ENCODE results near the gene ATIC.
"Not testable (repeated sequence)": the region's sequence is repeated elsewhere in the genome, so short reads cannot be mapped to it uniquely, and the experiment has no call there.

ATIC gene

DNA sequence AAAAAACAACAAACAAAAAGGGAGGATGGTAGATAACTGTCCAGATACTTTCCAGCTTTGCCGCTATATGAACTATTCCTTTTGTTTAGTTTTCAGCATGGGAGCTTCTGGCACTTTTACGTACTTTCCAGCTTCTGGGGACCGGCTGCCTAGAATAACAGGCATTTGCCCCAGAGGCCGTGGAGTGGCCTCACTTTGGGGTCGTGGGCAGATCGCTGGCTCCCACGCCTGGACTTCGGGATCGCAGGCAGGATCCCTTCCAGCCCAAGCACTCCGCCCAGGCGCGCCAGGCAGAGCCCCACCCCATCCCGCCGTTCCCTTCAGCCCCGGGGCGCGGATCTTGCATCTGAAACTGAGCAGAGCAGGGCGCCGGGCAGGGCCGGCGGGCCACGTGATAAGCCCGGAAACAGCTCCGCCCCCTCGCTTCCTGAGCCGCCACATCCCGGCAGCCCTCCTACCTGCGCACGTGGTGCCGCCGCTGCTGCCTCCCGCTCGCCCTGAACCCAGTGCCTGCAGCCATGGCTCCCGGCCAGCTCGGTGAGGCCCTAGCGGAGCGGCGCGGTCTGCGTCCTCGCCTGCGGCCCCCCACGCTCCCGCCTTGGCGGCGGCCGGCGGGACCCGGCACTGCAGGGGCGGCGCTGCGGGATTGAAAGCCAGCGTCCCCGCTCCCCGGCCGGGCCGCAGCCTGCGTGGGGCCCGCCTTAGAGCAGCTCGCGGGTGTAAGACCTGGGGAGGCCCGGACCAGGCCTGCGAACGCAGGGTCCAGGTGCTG lies at the start of gene ATIC:
Gene ATIC, plus strand, starts transcription at position 435 of the 772 bp plus-strand sequence. Its CDS starts 84 bp downstream, at position 519.
- DNase-seq, result peak; percentile 93

DNA sequence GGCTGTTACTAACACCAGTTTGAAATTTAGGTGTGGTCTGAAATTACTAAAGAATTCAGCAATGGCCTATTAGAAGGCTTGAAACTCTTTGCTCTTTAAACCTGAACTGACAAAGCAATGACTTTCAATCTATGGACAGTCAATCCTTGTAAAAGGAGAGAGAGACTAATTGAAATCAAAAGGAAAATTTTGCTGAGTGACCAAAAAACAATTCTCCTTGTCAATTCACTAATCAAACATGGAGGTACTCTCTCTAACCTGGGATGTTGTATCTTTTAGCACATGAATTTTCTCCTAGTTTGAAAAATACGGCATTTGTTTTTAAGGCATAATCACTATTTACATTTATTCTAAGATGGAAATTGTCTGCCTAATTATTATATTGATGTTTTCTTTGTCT lies 49.6 kb upstream of the ATIC start:
- DNase-seq, result no peak

DNA sequence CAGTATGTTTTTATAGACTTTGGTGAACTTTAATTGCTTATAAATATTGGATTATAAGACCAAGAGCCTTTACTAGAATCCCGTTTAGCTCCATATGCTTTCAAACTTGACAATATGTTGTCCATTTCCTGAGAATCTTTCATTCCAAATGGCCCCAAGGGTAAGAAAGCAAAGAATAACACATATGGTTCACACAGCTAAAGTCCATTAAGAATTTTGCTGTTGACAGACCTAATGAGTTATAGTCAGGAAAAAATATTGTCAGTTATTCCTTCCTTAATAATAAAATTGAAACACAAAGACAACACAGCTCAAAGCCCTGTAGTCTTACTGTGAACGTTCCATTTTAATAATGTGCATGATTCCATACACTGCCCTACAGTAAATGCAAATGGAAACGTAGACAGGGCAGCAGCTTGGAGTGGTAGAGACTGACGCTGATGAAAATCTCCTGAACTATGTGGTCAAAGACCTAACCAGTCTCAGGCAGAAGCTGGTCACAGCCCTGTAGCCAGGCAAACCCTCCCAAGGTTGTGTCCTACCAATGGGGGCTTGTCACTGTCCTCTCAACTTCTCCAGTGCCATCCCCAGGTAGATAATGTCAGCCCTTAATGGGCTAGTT lies 49.0 kb upstream of the ATIC start:
- no peak for DNase-seq

DNA sequence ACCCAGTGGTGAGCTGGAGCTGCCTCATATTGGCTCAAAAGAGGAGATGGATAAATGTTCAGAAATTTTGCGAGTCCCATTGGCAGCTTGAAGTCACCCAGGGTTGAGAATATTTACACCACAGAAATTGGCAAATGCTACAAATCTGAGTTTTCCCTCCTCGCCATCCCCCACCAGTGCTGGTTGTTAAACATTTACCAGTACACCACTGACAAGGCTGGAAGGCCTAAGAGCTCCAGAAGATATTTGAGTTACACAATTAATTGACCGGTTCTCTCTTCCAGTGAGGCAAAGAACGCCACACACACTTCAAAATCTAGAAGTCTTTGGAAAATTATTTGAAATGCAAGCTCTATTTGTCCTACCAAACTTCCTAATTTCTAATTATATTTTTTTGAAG lies 47.5 kb upstream of the ATIC start:
- DNase-seq, result no peak

DNA sequence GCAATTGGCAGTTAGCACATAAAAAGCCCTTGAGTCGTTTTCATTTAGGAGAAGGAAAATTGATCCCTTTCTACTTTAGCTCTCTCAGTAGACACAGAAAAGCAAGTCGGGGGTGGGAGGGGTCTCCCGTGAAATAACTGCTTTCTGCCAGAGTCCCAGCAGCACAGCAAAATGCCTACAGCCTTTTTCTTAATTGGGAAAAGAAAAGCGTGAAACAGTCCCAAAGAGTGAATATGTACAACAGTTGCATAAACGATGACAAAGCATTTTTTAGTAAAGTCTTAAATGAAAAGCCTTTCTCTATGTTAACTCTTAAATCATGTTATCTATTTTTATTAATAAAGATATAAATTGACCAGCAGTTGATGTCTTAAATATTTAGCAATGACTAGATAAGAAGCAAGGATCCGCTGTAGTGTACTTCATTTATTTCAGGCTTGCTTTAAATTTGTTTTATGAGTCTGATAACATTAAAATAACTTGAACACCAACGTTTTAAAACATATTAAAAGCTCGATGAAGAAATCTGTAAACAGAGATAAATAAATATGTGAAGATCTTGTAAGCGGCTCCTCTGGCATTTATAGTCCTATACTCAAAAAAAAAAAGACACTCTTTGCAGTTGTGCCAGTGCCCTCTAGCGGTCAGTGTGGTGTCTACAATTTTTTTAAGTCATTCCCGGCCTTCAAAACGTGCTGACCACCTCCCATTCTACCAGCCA lies 42.3 kb upstream of the ATIC start:
- DNase-seq, result peak; percentile 68

DNA sequence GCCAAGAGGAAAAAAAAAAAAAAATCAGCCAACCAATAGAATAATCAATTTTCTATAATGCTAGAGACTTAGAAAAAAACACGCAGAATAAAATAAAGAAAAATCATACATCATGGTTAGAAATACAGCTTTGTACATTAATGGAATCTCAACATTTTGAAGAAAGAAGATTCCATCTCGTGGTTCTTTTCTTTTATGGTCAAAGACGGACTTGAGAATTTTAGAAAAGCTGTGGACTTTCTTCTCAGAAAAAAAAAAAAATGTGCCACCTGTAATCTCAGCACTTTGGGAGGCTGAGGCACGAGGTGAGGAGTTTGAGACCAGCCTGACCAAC lies 41.8 kb upstream of the ATIC start:
- DNase-seq, result no peak

DNA sequence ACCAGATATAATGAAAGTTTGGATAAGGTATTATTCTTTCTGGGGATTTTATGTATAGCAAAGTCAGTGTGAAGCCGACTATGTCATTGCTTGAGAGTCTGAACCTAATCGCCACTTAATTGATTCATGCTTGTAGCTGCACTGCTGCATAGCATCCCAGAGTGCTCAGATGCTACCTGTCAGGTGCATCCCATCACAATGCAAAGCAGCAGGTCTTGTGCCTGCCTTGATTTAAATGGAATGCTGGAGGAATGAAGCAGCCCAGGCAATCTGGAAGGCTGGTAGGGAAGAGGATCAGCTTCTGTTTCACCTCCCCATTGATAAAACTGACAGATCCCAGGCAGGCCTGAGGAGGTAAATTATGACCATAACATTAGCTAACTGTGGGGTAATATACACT lies 40.4 kb upstream of the ATIC start:
- no peak for DNase-seq

DNA sequence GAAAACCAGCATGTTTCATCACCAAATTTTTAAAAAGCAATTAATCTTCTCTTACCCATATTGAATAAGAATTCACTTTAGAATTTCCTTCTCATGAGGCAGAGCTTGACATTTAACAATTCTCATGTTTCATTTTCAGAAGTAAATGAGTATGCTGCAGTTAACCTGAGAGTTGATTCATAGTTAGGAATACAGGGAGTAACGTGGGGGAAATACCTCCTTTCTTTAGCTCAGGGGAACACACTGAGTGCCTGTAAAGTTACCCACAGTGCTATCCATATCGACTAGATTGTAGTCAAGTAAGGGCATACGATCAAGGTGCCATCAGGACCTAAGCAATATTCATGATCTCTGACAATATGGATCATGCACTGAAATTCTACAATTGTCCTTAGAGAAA lies 38.9 kb upstream of the ATIC start:
- DNase-seq, result no peak

DNA sequence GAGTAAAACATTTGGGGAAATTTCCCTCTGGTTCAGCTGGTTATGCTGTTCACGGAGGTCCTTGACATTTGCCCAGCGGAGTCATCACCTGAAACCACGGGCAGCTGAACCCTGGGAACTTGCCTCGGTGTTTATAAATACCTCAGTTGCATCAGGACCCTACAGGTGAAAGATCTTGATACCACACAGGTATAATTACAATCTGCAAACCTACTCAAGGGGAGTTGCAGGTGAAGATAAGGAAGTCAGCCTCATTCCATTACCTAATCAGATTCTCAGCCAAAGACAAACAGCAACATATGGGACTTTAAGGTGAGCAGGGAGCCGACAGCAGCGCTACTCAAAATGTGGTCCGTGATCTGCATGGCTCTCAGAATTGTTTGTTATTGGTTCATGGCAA lies 37.0 kb upstream of the ATIC start:
- DNase-seq, result no peak

DNA sequence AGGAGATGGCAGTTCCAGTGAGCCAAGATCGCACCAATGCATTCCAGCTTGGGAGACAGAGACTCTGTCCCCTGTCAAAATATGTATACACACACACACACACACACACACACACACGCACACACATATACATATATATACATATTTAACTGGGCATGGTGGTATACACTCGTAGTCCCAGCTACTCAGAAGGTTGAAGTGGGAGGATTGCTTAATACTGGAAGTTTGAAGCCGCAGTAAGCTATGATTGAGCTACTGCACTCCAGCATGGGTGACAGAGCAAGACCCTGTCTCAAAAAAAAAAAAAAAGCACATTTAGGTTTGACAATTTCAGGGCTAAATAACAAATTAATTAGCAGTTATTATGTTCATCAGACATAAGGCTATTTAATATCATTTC lies 36.0 kb upstream of the ATIC start:
- no peak for DNase-seq

DNA sequence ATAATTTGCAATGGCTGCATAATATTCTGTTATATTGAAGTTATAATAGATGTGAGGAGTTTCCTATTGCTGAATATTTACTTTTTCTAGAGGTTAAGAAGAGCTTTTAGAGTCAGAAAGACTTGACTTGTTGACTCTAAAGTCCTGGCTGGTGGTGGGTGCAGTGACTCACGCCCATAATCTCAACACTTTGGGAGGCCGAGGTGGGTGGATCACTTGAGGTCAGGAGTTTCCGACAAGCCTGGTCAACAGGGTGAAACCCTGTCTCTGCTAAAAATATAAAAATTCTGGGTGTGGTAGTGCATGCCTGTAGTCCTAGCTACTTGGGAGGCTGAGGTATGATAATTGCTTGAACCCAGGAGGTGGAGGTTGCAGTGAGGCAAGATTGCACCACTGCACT lies 33.9 kb upstream of the ATIC start:
- DNase-seq, result no peak

DNA sequence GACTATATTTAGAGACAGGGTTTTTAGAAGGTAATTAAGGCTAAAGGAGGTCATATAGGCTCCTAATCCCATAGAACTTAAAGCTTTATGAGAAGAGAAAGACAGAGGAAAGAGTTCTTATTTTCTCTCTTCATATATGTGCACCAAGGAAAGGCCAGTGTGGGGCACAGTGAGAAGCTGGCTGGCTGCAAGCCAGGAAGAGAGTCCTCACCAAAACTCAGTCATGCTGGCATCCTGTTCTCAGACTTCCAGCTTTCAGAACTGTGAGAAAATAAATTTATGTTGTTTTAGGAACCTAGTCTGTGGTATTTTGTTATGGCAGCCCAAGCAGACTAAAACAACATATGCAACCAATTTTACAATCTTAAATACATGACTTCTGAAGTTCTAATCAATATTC lies 31.5 kb upstream of the ATIC start:
- DNase-seq, result no peak

DNA sequence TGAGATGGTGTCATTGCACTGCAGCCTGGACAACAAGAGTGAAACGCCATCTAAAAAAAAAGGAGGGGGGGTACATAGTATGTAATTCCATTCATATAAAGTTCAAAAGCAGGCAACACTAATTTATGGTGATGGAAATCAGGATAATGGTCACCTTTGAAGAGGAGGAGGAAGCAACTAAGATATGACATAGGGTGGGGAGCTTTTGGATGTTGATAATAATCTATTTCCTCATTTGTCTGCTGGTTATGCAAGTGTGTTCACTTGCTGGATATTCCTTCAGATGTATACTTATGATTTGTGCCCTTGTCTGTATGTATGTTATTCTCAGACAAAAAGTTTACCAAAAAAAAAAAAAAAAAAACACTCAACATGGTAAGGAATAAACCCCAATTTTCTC lies 28.6 kb upstream of the ATIC start:
- no peak for DNase-seq

DNA sequence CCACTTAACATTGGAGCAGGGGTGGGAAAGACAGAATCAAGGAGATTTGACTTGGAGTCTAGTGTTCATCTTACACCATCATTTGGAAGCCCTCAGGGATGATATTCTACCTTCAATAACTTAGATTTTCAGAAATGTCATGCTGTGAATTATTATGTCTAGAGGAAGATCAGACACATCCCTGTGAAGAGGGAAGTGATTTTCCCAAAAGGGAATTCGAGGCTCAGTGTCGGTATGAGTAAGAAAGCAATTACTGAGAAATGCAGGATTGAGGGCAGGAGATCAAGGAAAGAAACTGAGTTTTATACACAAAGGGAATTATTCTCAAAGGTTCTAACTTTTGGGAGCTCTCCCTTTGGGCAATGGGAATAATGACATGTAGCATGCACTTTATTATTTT lies 25.6 kb upstream of the ATIC start:
- no peak for DNase-seq

DNA sequence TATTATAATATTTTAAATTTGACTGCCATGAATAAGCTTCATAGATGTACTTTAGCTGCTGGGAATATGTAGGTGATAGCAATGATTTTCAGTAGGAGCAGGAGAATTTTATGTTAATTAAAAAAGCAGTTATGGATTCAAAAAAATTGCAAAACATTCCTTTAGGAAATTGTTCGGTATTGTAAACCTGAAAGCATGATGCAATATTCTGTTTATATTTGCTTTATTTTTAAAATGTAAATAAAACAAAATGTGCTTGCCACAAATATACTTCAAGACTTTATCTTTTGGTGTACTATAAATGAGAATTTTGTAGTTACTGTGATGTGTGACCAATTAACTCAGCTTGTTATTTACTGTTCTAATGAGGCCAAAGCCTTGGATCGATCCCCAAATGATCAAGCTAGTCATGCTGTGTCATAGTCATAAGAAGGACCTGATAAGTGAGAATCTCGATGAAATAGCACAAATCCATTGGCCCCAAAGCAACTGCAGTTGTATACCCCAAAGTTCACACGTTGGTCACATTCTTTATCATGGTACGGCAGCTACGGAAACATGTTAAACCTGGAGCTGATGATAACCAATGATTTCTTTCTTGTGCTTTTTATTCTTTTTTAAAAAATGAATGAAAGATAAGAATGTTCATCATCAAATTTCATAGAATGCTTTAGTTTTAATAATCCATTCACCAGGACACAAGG lies 23.6 kb upstream of the ATIC start:
- DNase-seq, result no peak

DNA sequence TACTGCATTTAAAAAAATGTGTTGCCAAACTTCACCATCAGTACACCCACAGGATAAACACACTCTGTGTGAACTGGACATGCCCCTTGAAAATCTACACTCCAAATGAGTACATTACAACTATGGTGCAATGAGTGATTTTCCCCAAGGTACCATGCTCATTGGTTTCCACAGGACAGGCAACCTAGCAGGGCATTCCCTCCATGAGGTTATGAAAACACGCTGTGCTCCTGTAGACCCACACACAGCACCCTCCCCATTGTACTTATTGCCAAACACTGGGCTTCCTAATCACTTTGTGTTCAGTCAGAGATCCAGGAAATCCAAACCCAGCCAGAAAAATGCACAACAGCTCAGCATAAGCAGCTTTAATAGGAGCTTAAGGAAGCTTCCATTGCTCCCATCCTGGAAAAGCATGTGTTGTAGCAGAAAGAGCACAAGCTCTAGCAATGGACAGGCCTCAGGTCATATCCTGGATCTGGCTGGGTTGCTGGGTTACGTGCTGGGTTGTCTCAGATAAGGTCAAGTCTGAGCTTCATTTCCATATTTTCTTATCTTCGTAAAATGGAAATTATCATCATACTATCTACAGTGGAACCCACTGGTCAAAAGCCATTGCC lies 20.8 kb upstream of the ATIC start:
- no peak for DNase-seq

DNA sequence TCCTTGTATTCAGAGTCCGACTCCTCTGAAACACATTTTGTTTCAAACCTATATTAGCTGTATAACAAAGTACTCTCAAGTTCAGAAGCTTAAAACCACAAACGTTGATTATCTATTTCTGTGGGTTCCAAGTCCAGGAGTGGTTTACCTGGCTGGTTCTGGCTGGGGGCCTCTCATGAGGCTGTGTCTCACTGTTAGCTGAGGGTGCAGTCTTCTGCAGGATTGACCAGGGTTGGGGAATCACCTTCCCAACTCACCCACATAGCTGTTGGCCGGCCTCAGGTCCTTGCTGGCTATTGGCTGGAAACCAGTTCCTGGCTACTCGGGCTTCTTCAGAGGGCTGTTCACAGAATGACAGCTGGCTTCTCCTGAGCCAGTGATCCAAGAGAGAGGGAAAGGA lies 18.0 kb upstream of the ATIC start:
- no peak for DNase-seq

DNA sequence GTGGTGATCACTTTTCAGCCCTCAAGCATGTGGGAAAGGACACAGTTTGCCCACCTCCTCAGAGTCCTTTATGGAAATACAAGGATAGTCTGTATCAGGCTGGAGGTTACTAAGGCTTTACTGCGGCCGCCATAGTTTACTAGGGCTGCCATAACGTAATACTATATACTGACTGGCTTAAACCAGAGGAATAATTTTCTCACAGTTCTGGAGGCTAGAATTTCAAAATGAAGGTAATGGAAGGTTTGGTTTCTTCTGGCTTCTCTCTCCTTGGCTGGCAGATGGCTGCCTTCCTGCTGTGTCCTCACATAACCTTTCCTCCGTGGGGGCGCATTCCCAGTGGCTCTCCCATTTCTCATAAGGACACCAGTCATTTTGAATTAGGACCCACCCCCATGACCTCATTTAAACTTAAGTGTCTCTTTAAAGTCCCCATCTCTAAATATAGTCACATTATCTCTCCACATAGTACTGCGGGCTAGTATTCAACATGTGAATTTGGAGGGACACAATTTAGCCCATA lies 12.5 kb upstream of the ATIC start:
- DNase-seq, result no peak

DNA sequence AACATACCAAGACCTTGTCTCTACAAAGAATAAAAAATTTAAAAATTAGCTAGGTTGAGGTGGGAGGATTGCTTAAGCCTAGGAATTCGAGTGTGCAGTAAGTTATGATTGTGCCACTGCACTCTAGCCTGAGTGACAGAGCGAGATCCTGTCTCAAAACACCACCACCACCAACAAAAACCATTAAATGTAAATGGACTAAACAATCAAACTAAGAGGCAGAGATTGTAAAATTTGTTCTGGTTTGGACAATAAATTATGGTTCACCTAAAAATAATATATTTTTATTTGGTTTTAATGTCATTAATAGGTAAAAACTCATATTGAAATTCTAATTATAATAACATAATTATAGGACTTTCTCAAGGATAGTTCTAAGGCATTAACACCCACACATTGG lies 9.9 kb upstream of the ATIC start:
- DNase-seq, result no peak

DNA sequence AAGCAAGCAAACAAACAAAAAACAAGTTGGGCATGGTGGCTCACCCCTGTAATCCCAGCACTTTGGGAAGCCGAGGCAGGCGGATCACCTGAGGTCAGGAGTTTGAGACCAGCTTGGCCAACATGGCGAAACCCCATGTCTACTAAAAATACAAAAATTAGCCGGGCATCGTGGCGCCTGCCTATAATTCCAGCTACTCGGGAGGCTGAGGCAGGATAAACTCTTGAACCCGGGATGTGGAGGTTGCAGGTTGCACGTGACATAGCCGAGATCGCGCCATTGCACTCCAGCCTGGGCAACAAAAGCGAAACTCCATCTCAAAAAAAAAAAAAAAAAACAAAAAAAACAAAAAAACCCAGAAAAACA lies 617 bp upstream of the ATIC start:
- DNase-seq, result not testable (repeated sequence)

DNA sequence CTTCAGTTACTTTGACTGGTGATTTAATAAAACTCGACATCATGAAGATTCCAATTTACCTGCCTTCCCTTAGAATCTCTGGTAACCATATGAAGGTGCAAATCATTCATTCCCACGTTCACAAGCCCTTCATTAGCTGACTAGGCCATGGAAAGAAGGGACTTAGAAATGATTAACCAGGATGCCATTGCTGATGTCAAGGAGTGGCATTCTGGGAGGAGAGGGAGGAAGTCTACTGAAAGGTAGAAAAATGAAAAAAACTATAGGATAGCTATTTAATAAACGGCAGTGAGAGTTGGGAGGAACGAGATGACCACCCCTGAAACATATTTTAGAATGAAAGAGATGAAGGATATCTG lies 1.4 kb downstream of the ATIC start:
- DNase-seq, result no peak

DNA sequence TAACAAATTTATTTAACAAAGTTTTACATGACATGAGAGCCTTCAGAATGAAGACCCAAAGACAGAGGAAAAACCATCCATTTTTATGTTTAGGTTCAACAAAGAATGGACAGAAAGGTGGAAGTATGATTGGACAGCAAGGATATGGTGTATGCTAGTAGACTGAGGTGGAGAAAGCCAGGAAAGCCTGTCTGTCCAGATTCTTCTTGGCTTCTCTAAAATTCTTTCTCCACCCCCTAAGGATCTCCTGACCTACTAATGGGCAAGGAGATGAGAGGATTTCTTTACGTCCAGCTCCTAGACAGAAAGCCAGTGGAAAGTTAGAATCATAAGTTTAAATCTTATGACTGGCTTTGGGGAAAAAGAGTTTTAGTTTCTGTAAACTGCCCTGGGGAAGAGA lies 3.0 kb downstream of the ATIC start:
- no peak for DNase-seq

DNA sequence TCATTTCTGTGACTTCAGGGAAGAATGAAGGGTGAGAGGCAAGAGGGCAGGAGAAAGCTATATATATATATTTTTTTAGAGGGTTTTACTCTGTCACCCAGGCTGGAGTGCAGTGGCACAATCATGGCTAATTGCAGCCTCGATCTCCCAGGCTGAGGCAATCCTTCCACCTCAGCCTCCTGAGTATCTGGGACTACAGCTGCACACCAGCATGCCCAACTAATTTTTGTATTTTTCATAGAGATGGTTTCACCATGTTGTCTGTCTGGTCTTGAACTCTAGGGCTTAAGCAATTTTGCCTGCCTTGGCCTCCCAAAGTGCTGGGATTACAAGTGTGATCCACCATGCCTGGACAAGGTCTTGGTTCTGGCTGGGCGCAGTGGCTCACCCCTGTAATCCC lies 3.4 kb downstream of the ATIC start:
- no peak for DNase-seq
